Measurements from ENCODE around the gene EFCAB11. TPM values are rescaled to one million over a fixed set of nuclear protein-coding genes. Genes with fewer than 3 reads are reported as not detected.

EFCAB11 gene
- total RNA-seq, 2 experiments from 2014 or later: 10.6 to 13.0 TPM

GRCh38 chr14:89922031-89922907 is 32.3 kb downstream of the EFCAB11 start:
- POLR2A ChIA-PET: no interaction called here
- CTCF ChIA-PET: interaction anchor here (1.1 kb wide), 1 partner anchor 17 kb away, joined by 3 read pairs; no protein-coding TSS in a partner anchor

GRCh38 chr14:89921346-89921745 is 33.2 kb downstream of the EFCAB11 start:
- ChIA-PET POLR2A (no interaction called here), CTCF (interaction anchor here (1.1 kb wide), 1 partner anchor 18 kb away, joined by 3 read pairs; no protein-coding TSS in a partner anchor)

GRCh38 chr14:89920056-89920455 is 34.5 kb downstream of the EFCAB11 start:
- ChIA-PET CTCF (no interaction called here), POLR2A (no interaction called here)

- CTCF ChIA-PET: no interaction called here
- POLR2A ChIA-PET: no interaction called here
Observed at GRCh38 chr14:89918721-89919120, 35.8 kb downstream of the EFCAB11 start.

DNA sequence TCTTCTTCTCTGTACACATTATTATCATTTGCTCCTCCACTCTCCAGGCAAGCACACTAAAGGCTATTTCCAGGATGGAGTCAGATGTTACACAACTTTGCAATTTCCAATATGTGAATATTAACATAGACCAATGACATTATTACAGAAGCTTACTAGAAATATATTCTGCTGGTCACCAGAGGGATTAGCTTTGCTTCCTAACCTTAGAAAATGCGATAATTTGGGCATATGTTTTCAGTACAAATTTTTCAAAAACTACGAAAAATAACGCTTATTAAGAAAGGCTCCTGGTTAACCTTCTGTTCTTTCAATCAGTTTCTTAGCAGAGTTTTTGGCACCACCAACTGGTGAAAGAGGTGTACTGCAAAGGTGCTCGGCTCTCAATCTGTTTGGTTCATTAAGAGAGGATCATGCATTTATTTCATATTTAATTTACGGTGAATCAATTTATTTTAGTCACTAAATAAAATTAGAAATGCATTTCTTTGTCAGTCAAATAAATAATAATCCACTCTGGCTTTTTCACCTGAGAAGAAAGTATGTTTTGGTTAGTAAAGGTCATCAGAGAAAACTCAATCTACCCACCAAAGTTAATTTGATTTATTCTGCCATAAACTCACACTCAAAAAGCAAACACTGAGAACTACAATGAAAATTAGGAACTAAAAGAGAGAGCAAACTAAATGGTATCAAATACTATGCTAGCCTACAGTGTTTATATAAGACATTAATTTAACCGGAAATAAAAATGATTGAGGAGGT is 39.2 kb downstream of the EFCAB11 start:
- ChIA-PET CTCF (no interaction called here), POLR2A (no interaction called here)

DNA sequence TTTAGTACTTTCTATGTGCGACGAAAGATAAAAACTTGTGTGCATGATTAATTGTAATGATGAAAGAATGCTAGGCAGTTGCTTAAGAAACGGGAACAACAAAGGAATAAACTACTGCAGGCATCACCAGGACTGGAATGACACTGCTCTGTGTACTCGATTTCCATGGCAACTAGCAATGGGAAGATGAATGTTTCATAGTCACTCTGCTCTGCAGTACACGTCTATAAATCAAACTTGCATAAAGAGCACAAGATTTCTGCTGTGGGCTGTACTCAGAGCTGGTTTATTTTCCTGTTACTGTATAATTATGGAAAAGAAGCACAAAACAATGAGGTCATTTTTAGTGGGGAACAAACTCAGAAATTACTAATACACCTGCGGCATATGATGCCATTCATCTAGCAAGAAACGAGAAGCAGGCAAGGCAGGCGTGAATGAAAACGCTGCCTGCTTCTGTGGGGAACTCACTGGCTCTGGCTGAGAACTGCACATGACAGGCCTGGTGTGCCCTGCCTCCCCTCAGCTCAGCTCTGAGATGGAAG is 41.8 kb downstream of the EFCAB11 start:
- CTCF ChIA-PET: interaction anchor here (1.1 kb wide), 1 partner anchor 872 kb away, joined by 4 read pairs; no protein-coding TSS in a partner anchor

GRCh38 chr14:89912221-89912620 is 42.3 kb downstream of the EFCAB11 start:
- ChIA-PET POLR2A (no interaction called here), CTCF (no interaction called here)

More for the DNA sequence above, 41.8 kb downstream of the EFCAB11 start:
- POLR2A ChIA-PET: no interaction called here

- CTCF ChIA-PET: no interaction called here
Observed at GRCh38 chr14:89911010-89911919, 43.3 kb downstream of the EFCAB11 start.

DNA sequence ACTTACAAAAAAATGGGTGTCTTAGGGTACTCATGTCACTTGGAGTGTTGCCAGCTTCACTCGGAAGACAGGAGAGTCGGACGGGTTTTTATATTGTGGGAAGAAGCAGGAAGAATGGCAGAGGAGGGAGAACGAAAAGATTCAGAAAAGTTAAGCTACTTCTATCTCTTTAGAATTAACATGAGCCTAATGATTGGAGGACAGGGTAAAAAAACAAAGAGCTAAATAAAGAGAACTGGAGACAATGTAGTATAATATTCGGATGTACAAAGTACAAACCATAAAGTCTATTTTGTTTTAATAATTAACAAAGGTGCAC is 43.9 kb downstream of the EFCAB11 start:
- ChIA-PET CTCF (no interaction called here), POLR2A (no interaction called here)

More at GRCh38 chr14:89911010-89911919, 43.3 kb downstream of the EFCAB11 start:
- POLR2A ChIA-PET: no interaction called here

GRCh38 chr14:89909586-89909985 is 44.9 kb downstream of the EFCAB11 start:
- POLR2A ChIA-PET: no interaction called here
- CTCF ChIA-PET: interaction anchor here (1.4 kb wide), 1 partner anchor 869 kb away, joined by 3 read pairs; no protein-coding TSS in a partner anchor

GRCh38 chr14:89908712-89909450 is 45.6 kb downstream of the EFCAB11 start:
- ChIA-PET POLR2A (no interaction called here), CTCF (interaction anchor here (1.4 kb wide), 1 partner anchor 868 kb away, joined by 3 read pairs; no protein-coding TSS in a partner anchor)

DNA sequence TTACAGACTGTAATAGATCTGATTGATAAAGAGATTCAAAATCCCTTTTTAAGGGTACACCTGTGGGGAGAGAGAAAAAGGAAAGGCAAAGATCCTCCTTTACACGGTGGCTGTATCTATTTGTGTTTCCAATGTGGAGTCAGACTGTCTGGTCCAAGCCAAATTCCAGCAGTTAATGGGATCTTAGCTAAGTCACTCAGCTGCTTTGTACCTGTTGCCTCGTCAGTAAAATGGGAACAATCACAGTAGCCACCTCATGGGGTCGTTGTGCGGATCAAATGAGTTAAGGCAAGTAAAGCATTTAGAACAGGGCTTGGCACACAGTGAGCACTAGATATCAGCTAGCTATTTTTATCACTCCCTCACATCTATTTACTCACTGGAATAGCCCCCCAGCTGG is 46.9 kb downstream of the EFCAB11 start:
- CTCF ChIA-PET: interaction anchor here (0.8 kb wide), 1 partner anchor 158 kb away, joined by 3 read pairs; no protein-coding TSS in a partner anchor

DNA sequence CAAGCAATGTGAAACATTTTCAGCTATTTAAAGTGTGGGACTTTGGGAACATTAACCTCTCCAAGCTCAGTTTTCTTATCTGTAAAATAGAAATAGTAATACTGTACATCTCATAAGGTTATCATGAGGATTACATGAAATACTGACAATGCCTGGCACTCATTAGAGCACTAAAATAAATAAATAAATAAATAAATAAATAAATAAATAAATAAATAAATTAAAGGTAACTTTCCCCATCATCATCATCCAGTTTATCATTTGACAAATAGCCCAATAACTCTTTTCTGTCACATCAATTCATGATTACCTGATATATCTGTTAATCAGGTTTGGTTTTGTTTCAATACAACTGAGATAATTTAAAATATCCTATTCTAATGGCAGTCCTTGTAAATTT is 48.5 kb downstream of the EFCAB11 start:
- ChIA-PET POLR2A (interaction anchor here (0.6 kb wide), 1 partner anchor 481 kb away, joined by 15 read pairs; no protein-coding TSS in a partner anchor), CTCF (no interaction called here)

More for the DNA sequence above, 46.9 kb downstream of the EFCAB11 start:
- POLR2A ChIA-PET: no interaction called here

DNA sequence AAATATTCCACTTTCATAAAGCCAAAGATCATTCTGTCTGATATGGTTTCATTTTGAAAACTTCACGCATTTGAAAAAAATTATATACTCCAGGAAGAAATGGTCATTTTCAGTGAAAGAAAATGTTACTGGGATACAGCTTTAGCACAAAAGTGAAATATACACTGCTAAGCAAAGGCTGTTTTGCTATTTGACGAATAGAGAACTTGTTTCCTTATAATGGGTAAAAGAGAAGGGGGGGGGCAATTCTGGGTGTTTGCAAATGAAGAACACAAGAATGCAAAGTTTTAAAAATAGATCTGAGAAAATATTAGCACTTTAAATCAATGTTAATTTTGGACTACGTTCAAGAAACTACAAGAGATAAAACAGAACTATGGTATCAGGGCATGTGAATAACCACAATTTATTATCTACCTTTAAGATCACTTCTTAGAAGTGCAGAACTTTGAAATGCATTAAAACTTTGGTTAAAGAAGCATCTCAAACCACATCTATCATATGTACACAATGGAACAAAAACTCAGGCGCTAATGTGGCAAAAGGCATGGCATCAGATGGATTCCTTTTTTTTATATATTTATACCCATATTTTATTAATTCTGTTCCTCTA is 51.1 kb downstream of the EFCAB11 start:
- ChIA-PET POLR2A (interaction anchor here (0.7 kb wide), 1 partner anchor 183 kb away, joined by 5 read pairs; no protein-coding TSS in a partner anchor), CTCF (interaction anchor here (0.5 to 0.9 kb wide), 3 partner anchors 67 to 877 kb away, joined by 3 to 4 read pairs (median 3); no protein-coding TSS in a partner anchor)

DNA sequence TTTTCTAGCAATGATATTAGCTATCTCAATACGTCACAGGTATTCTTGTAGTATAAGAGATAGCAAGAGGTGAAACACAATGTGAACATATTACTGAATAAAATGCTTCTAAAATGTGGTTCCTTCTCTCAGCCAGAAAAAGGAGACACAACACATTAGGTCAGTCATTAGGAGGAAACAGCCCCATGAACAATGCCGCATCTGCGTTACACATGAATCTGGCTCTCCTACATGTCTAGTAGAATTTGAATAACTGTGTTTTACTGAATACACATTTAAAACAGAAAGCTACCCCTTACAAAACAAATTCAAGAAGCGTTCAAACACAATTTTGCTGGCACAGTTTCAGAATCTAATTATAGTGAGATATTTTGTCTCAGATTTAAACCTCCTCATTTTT is 51.6 kb downstream of the EFCAB11 start:
- POLR2A ChIA-PET: interaction anchor here (0.7 kb wide), 1 partner anchor 182 kb away, joined by 5 read pairs; no protein-coding TSS in a partner anchor
- CTCF ChIA-PET: interaction anchor here (0.5 to 0.9 kb wide), 3 partner anchors 66 to 876 kb away, joined by 3 to 4 read pairs (median 3); no protein-coding TSS in a partner anchor

DNA sequence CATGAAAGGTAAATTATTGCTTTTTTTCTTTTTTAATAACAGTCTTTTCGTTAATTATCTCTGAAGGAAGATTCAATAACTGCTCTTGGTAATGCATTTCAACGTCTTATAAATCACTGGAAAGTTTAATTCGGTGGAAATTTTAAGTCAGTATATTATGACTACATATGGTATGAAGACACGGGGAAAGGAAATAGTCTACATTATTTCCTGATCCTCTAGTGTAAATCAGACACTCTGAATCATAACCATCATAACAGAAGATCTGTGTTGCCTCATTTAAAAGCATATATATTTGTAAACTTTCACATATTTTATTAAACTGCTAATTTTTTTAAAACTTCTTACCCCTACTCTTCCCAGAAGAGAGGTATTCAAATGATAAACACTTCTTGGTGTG is 53.7 kb downstream of the EFCAB11 start:
- POLR2A ChIA-PET: no interaction called here

GRCh38 chr14:89899917-89900663 is 54.4 kb downstream of the EFCAB11 start:
- CTCF ChIA-PET: no interaction called here
- POLR2A ChIA-PET: no interaction called here

More for the DNA sequence above, 53.7 kb downstream of the EFCAB11 start:
- CTCF ChIA-PET: no interaction called here
